Kidney epithelial cell (primary cell): ENCODE measurements around the gene SSX7. TPM values are rescaled to one million over a fixed set of nuclear protein-coding genes. Genes with fewer than 3 reads are reported as not detected.
A peak's percentile ranks its signal among the peaks of the same experiment; 100 is the strongest.
"Not testable (repeated sequence)": the region's sequence is repeated elsewhere in the genome, so short reads cannot be mapped to it uniquely, and the experiment has no call there.

ENCODE experiments used
- DNase-seq: peaks from one replicate; pipeline ENCODE4 v3.0.0-alpha.2; 2010; ENCODE audit warnings: low read depth
- H3K27me3 ChIP-seq: 2 replicates; pipeline ENCODE4 v1.6.0; 2011; ENCODE audit warnings: low read length; ENCODE audit not compliant: control insufficient read depth, insufficient read depth
- H3K36me3 ChIP-seq: 2 replicates; pipeline ENCODE4 v1.5.1; 2011; ENCODE audit warnings: low read length; ENCODE audit not compliant: control insufficient read depth, insufficient read depth
- H3K4me3 ChIP-seq: 2 replicates; pipeline ENCODE4 v1.5.1; 2011; ENCODE audit warnings: low read depth, mild to moderate bottlenecking, control low read depth, low read length
- total RNA-seq: library from RNA; depleted of rRNA; stranded (reverse); fragments of >200 nt; gene quantifications from 2 replicates; pipeline ENCODE4 v1.2.3, GENCODE V29; 2015
- TF ChIP-seq, protein P1 (sequence below): IDR thresholded peaks from 2 replicates; pipeline ENCODE4 v1.5.1; 2011; ENCODE audit warnings: mild to moderate bottlenecking, moderate library complexity, low read length, control low read depth, inconsistent platforms; ENCODE audit not compliant: insufficient read depth, poor library complexity, severe bottlenecking

The SSX7 gene, protein sequence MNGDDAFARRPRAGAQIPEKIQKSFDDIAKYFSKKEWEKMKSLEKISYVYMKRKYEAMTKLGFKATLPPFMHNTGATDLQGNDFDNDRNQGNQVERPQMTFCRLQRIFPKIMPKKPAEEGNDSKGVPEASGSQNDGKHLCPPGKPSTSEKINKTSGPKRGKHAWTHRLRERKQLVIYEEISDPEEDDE
- total RNA-seq = not detected in 2 replicates

DNA sequence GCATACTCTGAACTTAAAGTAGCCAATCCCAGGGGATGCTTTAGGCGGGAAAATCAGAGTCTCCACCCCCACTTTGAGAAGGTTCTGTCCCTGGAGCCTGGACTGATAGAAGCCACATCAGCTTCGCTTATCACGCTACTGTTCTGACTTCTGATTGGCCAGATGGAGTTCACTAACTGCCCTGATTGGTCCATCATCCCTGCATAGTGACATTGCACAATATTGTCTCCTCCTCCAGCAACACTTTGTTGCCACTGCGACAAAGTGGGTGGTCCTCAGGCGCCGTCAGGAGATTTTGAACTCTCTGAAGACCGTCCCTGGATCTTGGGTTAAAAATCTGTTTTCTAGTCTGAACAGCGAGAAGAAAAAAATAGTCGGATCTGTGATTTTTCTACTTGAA, at the start of gene SSX7:
TSS of gene SSX7 (minus strand) at position 101 of the 400 bp plus-strand sequence. CDS start 1,428 bp downstream, outside the sequence.
- not testable (repeated sequence) for H3K36me3 ChIP-seq, H3K4me3 ChIP-seq, DNase-seq, H3K27me3 ChIP-seq

DNA sequence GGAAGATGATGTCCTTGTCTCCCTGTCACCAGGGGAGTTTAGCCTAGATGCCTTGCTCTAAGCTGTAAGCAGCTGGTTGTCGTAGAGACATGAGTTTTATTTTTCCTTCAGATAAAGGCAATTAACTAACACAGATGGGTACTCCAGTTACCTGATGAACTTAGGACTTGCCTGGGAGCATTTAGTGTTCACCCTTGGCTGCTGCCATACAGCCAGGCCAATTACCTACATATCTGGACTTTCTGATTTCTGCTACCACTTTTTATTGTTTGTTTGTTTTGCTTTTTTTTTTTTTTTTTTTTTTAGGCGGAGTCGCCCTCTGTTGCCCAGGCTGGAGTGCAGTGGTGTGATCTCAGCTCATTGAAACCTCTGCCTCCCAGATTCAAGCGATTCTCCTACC, 37.3 kb upstream of the SSX7 start:
- DNase-seq, H3K4me3 ChIP-seq, H3K27me3 ChIP-seq, H3K36me3 ChIP-seq: not testable (repeated sequence)

DNA sequence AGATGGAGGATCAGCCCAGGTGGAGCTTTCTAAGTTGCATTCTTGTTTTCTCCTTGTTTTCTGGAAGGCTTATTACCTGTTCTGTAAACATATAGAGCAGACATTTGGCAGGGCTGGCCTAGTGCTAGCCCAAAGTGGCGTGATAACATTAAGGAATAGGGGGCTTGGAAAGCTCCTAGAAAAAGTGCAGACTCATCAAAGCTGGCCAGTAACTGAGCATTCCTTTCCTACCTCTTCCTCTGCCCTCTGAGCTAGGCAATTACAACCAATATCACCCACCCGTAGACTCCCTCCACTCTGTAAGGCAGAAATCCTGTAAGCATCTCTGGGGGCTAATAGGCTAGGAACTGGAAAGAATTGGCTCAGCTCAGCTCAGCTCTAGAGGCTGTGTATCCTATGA, 7.5 kb upstream of the SSX7 start:
- DNase-seq, H3K36me3 ChIP-seq, H3K4me3 ChIP-seq, H3K27me3 ChIP-seq: not testable (repeated sequence)

DNA sequence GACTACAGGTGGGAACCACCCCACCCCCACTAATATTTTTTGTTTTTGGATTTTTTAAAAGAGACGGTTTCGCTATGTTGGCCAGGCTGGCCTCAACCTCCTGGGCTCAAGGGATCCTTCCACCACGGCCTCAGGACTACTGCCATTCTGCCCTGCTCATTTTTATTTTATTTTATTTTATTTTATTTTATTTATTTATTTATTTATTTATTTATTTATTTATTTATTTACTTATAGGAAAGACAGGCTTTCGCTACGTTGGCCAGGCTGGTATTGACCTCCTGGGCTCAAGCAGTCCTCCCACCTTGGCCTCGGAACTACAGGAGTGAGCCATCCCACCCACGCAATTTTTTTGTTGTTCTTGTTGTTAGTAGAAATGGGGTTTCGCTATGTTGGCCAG, 775 bp upstream of the SSX7 start:
- not testable (repeated sequence) for DNase-seq, H3K36me3 ChIP-seq, H3K4me3 ChIP-seq, H3K27me3 ChIP-seq

DNA sequence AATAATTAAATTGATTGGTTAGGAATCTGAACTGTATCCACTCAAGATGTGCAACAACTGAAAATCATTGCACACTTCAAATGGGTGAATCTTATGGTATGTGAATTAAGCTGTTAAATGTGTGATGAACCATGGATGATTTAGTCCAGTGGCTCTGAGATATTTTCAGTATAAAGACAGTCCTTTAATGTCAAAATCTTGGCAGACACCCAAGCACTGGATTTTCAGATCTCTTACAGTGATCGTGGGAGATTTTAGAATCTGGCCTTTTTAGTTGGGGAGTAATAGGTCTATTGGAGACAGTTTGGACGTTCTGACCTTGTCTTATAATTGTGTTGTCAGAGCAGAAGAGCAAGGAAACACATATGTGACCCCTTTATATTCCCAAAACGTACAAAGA, 4.0 kb downstream of the SSX7 start:
- not testable (repeated sequence) for DNase-seq, H3K4me3 ChIP-seq, H3K36me3 ChIP-seq, H3K27me3 ChIP-seq

DNA sequence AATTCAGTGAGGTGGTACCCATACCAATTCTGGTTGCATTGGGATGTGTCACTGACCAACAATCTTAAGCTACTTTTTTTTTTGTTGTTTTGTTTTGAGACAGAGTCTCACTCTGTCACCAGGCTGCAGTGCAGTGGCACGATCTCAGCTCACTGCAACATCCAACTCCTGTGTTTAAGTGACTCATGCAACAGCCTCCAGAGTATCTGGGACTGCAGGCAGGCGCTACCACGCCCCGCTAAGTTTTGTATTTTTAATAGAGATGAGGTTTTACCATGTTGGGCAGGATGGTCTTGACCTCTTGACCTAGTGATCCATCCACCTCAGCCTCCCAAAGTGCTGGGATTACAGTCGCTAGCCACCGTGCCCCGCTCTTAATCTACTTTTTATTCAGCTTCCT, 5.7 kb downstream of the SSX7 start:
- not testable (repeated sequence) for H3K27me3 ChIP-seq, H3K36me3 ChIP-seq, H3K4me3 ChIP-seq, DNase-seq

DNA sequence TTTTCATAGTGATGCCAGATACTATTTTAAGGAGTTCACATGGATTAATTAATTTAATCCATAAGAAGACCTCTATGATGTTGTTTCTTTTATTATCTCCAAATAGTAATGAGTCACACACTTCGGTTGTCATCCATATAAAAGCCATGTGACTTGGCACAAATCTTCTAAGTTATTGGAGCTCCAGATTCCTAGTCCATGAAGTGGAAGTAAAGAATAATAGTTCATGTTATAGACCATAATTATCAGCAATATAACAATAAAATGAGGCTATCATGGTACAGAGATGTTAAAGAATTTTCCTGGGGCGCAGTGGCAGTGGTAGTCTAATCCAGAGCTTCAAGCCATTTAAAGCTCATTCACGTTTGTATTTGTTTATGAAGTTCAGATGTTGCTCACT, 26.2 kb downstream of the SSX7 start:
- not testable (repeated sequence) for H3K4me3 ChIP-seq, DNase-seq, H3K27me3 ChIP-seq, H3K36me3 ChIP-seq

DNA sequence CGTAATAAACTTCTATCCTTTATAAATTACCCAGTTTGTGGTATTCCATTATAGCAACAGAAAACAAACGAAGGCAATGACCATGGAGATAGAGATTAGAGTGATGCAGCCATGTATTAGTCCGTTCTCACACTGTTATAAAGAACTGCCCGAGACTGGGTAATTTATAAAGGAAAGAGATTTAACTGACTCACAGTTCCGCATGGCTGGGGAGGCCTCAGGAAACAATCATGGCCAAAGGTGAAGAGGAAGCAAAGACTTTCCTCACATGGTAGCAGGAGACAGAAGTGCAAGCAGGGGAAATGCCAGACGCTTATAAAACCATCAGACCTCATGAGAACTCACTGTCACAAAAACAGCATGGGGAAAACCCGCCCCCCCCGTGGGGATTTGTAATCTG, 34.0 kb downstream of the SSX7 start:
- not testable (repeated sequence) for DNase-seq, H3K36me3 ChIP-seq

DNA sequence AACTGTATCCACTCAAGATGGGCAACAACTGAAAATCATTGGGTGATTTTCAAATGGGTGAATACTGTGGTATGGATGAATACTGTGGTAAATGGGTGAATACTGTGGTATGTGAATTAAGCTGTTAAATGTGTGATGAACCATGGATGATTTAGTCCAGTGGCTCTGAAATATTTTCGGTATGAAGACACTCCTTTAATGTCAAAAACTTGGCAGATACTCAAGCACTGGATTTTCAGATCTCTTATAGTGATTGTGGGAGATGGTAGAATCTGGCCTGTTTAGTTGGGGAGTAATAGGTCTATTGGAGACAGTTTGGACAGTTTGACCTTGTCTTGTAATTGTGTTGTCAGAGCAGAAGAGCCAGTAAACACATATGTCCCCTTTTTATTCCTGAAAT, 45.7 kb downstream of the SSX7 start:
- peak; percentile 2 for DNase-seq
- Histone ChIP-seq H3K27me3 (no peaks in the 10 kb centered on the region), H3K4me3 (no peak overlapping the region), H3K36me3 (no peaks in the 10 kb centered on the region)
- TF ChIP-seq, protein P1, sequence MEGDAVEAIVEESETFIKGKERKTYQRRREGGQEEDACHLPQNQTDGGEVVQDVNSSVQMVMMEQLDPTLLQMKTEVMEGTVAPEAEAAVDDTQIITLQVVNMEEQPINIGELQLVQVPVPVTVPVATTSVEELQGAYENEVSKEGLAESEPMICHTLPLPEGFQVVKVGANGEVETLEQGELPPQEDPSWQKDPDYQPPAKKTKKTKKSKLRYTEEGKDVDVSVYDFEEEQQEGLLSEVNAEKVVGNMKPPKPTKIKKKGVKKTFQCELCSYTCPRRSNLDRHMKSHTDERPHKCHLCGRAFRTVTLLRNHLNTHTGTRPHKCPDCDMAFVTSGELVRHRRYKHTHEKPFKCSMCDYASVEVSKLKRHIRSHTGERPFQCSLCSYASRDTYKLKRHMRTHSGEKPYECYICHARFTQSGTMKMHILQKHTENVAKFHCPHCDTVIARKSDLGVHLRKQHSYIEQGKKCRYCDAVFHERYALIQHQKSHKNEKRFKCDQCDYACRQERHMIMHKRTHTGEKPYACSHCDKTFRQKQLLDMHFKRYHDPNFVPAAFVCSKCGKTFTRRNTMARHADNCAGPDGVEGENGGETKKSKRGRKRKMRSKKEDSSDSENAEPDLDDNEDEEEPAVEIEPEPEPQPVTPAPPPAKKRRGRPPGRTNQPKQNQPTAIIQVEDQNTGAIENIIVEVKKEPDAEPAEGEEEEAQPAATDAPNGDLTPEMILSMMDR = no peak

More for the DNA sequence above, 34.0 kb downstream of the SSX7 start:
- not testable (repeated sequence) for H3K27me3 ChIP-seq, H3K4me3 ChIP-seq

DNA sequence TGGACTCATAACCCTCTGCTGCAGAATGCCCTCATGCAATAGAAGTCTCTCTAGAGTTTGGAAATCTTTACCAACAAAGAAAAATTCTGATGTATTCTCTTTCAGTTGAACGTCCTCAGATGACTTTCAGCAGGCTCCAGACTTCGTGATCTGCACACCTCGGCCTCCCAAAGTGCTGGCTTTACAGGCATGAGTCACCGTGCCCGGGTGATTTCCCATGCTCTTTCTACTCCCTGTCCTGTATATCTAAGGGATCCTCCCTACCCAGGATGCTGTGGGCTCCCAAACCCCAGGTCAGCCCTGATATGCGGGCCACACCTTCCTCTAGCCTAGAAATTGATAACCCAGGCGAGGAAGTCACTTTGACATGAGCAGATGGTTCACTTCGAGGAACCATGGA, 51.5 kb downstream of the SSX7 start:
- not testable (repeated sequence) for H3K27me3 ChIP-seq, H3K36me3 ChIP-seq, DNase-seq, H3K4me3 ChIP-seq

DNA sequence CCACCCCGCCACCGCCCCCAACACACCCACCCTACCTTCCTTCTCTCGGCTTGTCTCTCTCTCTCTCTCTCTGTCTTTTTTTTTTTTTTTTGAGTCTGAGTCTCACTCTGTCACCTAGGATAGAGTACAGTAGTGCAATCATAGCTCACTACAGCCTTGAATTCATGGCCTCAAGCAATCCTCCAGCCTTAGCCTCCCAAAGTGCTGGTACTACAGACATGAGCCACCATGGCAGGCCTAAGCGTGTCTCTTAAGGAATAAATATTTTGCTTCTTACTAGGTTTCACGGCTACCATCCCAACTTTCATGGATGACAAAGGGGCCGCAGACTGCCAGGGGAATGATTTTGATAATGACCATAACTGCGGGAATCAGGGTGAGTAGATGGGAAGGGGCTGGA, 55.8 kb downstream of the SSX7 start:
- TF ChIP-seq, protein P1 = no peak
- no peak for DNase-seq
- no peaks in the 10 kb centered on the region for H3K36me3 ChIP-seq
- H3K4me3 ChIP-seq = no peak overlapping the region
- no peaks in the 10 kb centered on the region for H3K27me3 ChIP-seq
